PC-9 (cell line): Measurements from ENCODE around the gene SLAIN2.

Source experiments
- CTCF ChIP-seq: fragments of 200-600 bp; sonication (generic); conservative IDR thresholded peaks from 2 replicates; pipeline ENCODE4 v1.6.1; 2017; ENCODE audit warnings: mixed run types, antibody characterized with exemption, mild to moderate bottlenecking, moderate library complexity
- EZH2 ChIP-seq: fragments of 200-600 bp; sonication (generic); IDR thresholded peaks from 2 replicates; pipeline ENCODE4 v1.8.0; 2017; ENCODE audit warnings: antibody characterized with exemption, low read depth

- TF ChIP-seq CTCF (no peak), EZH2 (no peak)
Observed at GRCh38 chr4:48324281-48324680, 17.0 kb upstream of the SLAIN2 start.
